Testis (tissue), 3 donors: ENCODE results near the gene CTDSPL. TPM values are rescaled to one million over a fixed set of nuclear protein-coding genes. Genes with fewer than 3 reads are reported as not detected.

Source experiments
- DNase-seq: peaks from one replicate; pipeline ENCODE4 v3.0.0-alpha.2; 2019
- H3K27ac ChIP-seq, 2 donors: fragments of 200-600 bp; sonication (generic); one replicate each; pipeline ENCODE4 v1.5.1; 2019
- H3K27me3 ChIP-seq: fragments of 200-600 bp; sonication (generic); one replicate; pipeline ENCODE4 v1.5.1; 2019
- H3K36me3 ChIP-seq: fragments of 200-600 bp; sonication (generic); one replicate; pipeline ENCODE4 v1.5.1; 2017; ENCODE audit warnings: low read depth; ENCODE audit errors: missing control alignments
- H3K4me1 ChIP-seq: fragments of 200-600 bp; sonication (generic); one replicate; pipeline ENCODE4 v1.5.1; 2019
- H3K4me3 ChIP-seq, 2 donors: fragments of 200-600 bp; sonication (generic); one replicate each; pipeline ENCODE4 v1.5.1; 2017 to 2019
- H3K9me3 ChIP-seq: fragments of 200-600 bp; sonication (generic); one replicate; pipeline ENCODE4 v1.5.1; 2017
- POLR2A ChIP-seq: fragments of 450-650 bp; IDR thresholded peaks from one replicate; pipeline ENCODE4 v1.6.1; 2017; ENCODE audit warnings: antibody characterized with exemption, mild to moderate bottlenecking, moderate library complexity
- WGBS, 2 donors: methylation state at CpG; one replicate each; pipeline ENCODE4 v1.1.5; 2018; 5-methylcytosine and 5-hydroxymethylcytosine counted together
- intact Hi-C: fragments of 100-400 bp; cut with DNase I; formaldehyde crosslinking; loops from one replicate; pipeline ENCODE4 v1.15.1; 2023; ENCODE audit warnings: low total_unique reads
- polyA plus RNA-seq: library from polyadenylated mRNA; stranded (reverse); fragments of 350-450 nt; fragmentation: Illumina TruSeq; extraction: RNeasy Lipid Tissue Mini Kit (QIAGEN cat#74804); gene quantifications from one replicate; pipeline ENCODE4 v1.2.3, GENCODE V29; 2014; ENCODE audit warnings: low read depth, low replicate concordance; ENCODE audit not compliant: insufficient read depth
- total RNA-seq, 2 donors: library from RNA; depleted of rRNA; stranded (reverse); fragments of >200 nt; gene quantifications; one replicate each; pipeline ENCODE4 v1.2.3, GENCODE V29; 2016
- TF ChIP-seq, protein P1 (sequence below), 3 experiments: fragments of 450-650 bp in 2 of 3; fragments of 200-600 bp in 1 of 3; sonication (generic) in 1 of 3; IDR thresholded peaks; one replicate each; pipeline ENCODE4 v1.5.1; 2016 to 2019; ENCODE audit warnings: antibody characterized with exemption in 3 of 3, mild to moderate bottlenecking in 2 of 3, moderate library complexity in 1 of 3

Gene CTDSPL
- total and polyA plus RNA-seq, 3 donors from 2014 or later, result 24.4 to 43.0 (median 32.4) TPM

DNA sequence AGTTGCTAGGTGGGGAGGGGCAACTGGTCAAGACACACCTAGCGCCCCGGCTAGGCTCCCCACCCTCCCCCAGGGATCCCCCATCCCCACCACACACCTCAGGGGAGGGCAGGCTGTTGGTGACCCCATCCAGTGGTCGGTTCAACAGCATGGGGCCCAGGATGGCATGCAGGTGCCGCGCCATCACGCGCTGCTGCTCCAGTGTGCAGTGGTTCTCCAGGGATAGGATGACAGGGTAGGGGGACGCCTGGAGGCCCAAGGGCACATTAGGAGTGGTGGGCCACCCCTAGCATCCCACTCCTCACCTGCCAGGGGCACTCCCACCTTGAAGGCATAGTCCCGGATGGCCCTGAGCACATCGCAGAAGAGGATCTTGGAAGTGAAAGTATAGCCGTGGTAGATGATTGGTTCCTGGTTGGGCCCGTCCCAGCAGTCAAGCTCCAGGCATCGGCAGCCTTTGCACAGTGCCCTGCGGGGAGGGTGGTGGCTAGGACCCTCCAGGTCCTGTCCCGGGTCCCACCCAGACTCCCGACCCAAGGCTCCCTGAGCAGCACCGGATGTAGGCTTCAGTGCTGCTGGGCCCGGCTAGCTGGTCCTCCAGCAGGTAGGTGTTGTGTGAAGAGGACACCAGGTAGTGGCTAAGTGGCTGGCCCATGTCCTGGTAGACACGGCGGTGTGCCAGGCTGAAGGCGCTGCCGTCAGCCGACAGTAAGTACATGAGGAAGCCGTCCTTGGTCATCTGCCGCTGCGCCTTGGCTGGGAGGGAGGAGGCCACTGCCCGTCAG lies 148.3 kb downstream of the CTDSPL start:
- Histone ChIP-seq H3K27me3 (no peaks in the 10 kb centered on the region), H3K27ac (no peak overlapping the region), H3K4me3 (no peak overlapping the region), H3K36me3 (no peaks in the 10 kb centered on the region), H3K9me3 (no peaks in the 10 kb centered on the region), H3K4me1 (peaks cover 13% of the 10 kb centered on the region)
- WGBS, 2 donors, result 94 to 95% methylated on average over 12 to 21 of the region's 27 CpGs
- DNase-seq, result no peak
- intact Hi-C loops, result loop anchor here (10.0 kb wide), 1 partner anchor 155 kb away; no protein-coding TSS in a partner anchor
- TF ChIP-seq, protein P1, sequence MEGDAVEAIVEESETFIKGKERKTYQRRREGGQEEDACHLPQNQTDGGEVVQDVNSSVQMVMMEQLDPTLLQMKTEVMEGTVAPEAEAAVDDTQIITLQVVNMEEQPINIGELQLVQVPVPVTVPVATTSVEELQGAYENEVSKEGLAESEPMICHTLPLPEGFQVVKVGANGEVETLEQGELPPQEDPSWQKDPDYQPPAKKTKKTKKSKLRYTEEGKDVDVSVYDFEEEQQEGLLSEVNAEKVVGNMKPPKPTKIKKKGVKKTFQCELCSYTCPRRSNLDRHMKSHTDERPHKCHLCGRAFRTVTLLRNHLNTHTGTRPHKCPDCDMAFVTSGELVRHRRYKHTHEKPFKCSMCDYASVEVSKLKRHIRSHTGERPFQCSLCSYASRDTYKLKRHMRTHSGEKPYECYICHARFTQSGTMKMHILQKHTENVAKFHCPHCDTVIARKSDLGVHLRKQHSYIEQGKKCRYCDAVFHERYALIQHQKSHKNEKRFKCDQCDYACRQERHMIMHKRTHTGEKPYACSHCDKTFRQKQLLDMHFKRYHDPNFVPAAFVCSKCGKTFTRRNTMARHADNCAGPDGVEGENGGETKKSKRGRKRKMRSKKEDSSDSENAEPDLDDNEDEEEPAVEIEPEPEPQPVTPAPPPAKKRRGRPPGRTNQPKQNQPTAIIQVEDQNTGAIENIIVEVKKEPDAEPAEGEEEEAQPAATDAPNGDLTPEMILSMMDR (IDR thresholded peaks at IDR 0.05), result no peak
- no peak for TF ChIP-seq POLR2A

DNA sequence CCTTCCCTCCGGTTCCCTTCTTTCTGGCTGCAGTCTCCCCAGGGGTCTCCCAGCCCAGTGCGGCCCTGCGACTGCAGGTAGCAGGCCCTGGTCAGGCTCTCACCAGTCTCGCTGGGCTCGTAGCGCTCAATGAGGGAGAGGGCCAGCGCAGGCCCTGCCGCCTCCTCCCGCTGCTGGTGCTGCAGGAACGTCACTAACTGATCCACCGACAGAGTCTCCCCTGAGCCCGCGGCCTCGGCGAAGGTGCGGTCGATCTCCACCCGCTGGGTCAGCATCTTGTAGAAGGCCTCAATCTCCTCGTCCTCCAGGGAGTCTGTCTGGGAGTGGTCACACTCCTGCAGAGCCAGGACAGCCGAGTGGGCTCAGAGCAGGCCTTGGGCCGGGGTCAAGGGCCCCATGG lies 149.4 kb downstream of the CTDSPL start:
- no peak for TF ChIP-seq POLR2A
- TF ChIP-seq, protein P1 (IDR thresholded peaks at IDR 0.05), result no peak
- no peak overlapping the region for H3K4me3 ChIP-seq
- intact Hi-C loops, result no loop called here
- DNase-seq, result no peak
- peaks cover 2% of the 10 kb centered on the region for H3K4me1 ChIP-seq
- H3K9me3 ChIP-seq, result no peaks in the 10 kb centered on the region
- no peak overlapping the region for H3K27ac ChIP-seq
- no peaks in the 10 kb centered on the region for H3K36me3 ChIP-seq
- no peaks in the 10 kb centered on the region for H3K27me3 ChIP-seq
- 94% methylated on average over 15 to 21 of the region's 21 CpGs for WGBS, 2 donors

DNA sequence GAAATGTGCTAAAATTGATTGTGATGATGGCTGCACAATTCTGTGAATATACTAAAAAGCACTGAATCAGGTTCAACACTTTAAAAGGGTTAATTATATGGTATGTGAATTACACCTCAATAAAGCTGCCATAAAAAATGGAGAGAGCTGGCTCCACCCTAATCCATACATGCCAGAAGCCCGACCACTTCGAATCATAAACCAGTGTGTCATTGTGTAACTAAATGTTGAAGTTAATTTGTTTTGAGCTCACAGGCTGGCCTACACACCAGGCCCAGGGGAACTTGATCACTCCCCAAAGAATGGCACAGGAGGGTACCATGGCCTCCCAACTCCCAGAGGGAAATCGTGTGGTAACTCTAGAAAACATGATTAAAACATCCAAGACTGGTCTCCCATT lies 153.8 kb downstream of the CTDSPL start:
- Histone ChIP-seq H3K27ac (no peak overlapping the region), H3K36me3 (no peaks in the 10 kb centered on the region), H3K9me3 (no peaks in the 10 kb centered on the region), H3K4me1 (peaks cover 15% of the 10 kb centered on the region), H3K4me3 (no peak overlapping the region), H3K27me3 (no peaks in the 10 kb centered on the region)
- intact Hi-C loops, result no loop called here
- 79 to 88% methylated on average over 3 of the region's 3 CpGs for WGBS, 2 donors
- TF ChIP-seq, protein P1 (IDR thresholded peaks at IDR 0.05), result no peak
- no peak for TF ChIP-seq POLR2A
- DNase-seq, result no peak

- no peak for DNase-seq
- no peak overlapping the region for H3K4me3 ChIP-seq
- no peaks in the 10 kb centered on the region for H3K9me3 ChIP-seq
- intact Hi-C loops, result no loop called here
- 88 to 95% methylated on average over 3 of the region's 3 CpGs for WGBS, 2 donors
- H3K36me3 ChIP-seq, result no peaks in the 10 kb centered on the region
- TF ChIP-seq, protein P1 (IDR thresholded peaks at IDR 0.05), result no peak
- no peak for TF ChIP-seq POLR2A
- H3K4me1 ChIP-seq, result peaks cover 15% of the 10 kb centered on the region
- H3K27ac ChIP-seq, result no peak overlapping the region
- no peaks in the 10 kb centered on the region for H3K27me3 ChIP-seq
Measured at GRCh38 chr3:38015984-38016383, 154.3 kb downstream of the CTDSPL start.

GRCh38 chr3:38016410-38016809 lies 154.7 kb downstream of the CTDSPL start:
- H3K4me1 ChIP-seq, result peaks cover 15% of the 10 kb centered on the region
- no peaks in the 10 kb centered on the region for H3K27me3 ChIP-seq
- H3K36me3 ChIP-seq, result no peaks in the 10 kb centered on the region
- no peak overlapping the region for H3K4me3 ChIP-seq
- intact Hi-C loops, result no loop called here
- no peaks in the 10 kb centered on the region for H3K9me3 ChIP-seq
- no peak for TF ChIP-seq POLR2A
- TF ChIP-seq, protein P1 (IDR thresholded peaks at IDR 0.05), result no peak
- no peak for DNase-seq
- H3K27ac ChIP-seq, result no peak overlapping the region
- WGBS, 2 donors, result 95 to 98% methylated on average over 12 to 13 of the region's 13 CpGs
